GM19238 (cell line): ENCODE measurements around the gene CROCC2.
A peak's percentile ranks its signal among the peaks of the same experiment; 100 is the strongest.

Source experiments
- DNase-seq: peaks from one replicate; pipeline ENCODE4 v3.0.0; 2011; ENCODE audit warnings: low spot score; ENCODE audit not compliant: insufficient read length

Gene CROCC2

GRCh38 chr2:241035818-241036396, 129.8 kb downstream of the CROCC2 start:
- DNase-seq: peak; percentile 23

- DNase-seq: peak; percentile 70
Observed at GRCh38 chr2:241036397-241036963, 130.3 kb downstream of the CROCC2 start.

DNA sequence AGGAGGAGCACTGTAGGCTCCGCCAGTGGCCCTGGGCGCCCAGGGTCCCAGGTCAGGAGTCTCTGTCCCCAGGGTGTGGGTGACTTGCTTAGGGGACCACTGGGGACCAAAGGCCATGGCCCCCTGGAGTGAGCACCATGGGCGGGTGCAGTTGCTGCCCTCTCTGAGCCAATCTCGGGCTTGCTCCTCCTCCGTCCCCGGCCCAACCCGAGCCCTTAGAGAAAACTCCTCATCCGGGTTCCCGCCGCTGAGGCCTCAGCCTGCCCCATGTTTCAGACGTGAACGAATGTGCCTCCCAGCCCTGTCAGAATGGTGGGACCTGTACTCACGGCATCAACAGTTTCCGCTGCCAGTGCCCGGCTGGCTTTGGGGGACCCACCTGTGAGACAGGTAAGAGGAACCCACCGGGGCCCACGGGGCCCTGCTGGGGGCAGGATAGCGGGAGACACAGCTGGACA, 130.9 kb downstream of the CROCC2 start:
- DNase-seq: no peak

- no peak for DNase-seq
Observed at GRCh38 chr2:241037498-241037897, 131.4 kb downstream of the CROCC2 start.

GRCh38 chr2:241038374-241039180, 132.4 kb downstream of the CROCC2 start:
- DNase-seq: no peak

GRCh38 chr2:241039416-241039815, 133.3 kb downstream of the CROCC2 start:
- no peak for DNase-seq

GRCh38 chr2:241040081-241040803, 134.1 kb downstream of the CROCC2 start:
- DNase-seq: no peak

- no peak for DNase-seq
Observed at GRCh38 chr2:241041589-241042158, 135.5 kb downstream of the CROCC2 start.
